HG03280 (cell line): ENCODE measurements around the gene PCMT1.
"Not testable (repeated sequence)": the region's sequence is repeated elsewhere in the genome, so short reads cannot be mapped to it uniquely, and the experiment has no call there.

ENCODE experiments used
- ATAC-seq: cut with Tn5 transposase; IDR thresholded peaks from one replicate; pipeline ENCODE4 v1.9.1; 2021; ENCODE audit warnings: mild to moderate bottlenecking, moderate library complexity; ENCODE audit not compliant: unreplicated experiment

PCMT1 gene

GRCh38 chr6:149749082-149749593 lies 403 bp upstream of the PCMT1 start:
- ATAC-seq, result not testable (repeated sequence)

GRCh38 chr6:149750136-149750609 lies 632 bp downstream of the PCMT1 start:
- ATAC-seq, result peak; percentile 29

- ATAC-seq, result no peak
Measured at GRCh38 chr6:149751239-149751638, 1.7 kb downstream of the PCMT1 start.

- not testable (repeated sequence) for ATAC-seq
Measured at GRCh38 chr6:149751920-149752319, 2.4 kb downstream of the PCMT1 start.

- ATAC-seq, result no peak
Measured at GRCh38 chr6:149752600-149753373, 3.2 kb downstream of the PCMT1 start.

- ATAC-seq, result not testable (repeated sequence)
Measured at GRCh38 chr6:149753374-149753637, 3.8 kb downstream of the PCMT1 start.

GRCh38 chr6:149754548-149754947 lies 5.0 kb downstream of the PCMT1 start:
- ATAC-seq, result no peak

GRCh38 chr6:149755300-149756260 lies 6.0 kb downstream of the PCMT1 start:
- ATAC-seq, result no peak

GRCh38 chr6:149756261-149756636 lies 6.7 kb downstream of the PCMT1 start:
- no peak for ATAC-seq

- ATAC-seq, result peak; percentile 98
Measured at GRCh38 chr6:149761438-149761837, 11.9 kb downstream of the PCMT1 start.

GRCh38 chr6:149763866-149764265 lies 14.3 kb downstream of the PCMT1 start:
- ATAC-seq, result no peak

GRCh38 chr6:149766156-149766769 lies 16.7 kb downstream of the PCMT1 start:
- no peak for ATAC-seq

GRCh38 chr6:149769676-149770075 lies 20.1 kb downstream of the PCMT1 start:
- ATAC-seq, result no peak

GRCh38 chr6:149771185-149771584 lies 21.6 kb downstream of the PCMT1 start:
- no peak for ATAC-seq

GRCh38 chr6:149771925-149772324 lies 22.4 kb downstream of the PCMT1 start:
- ATAC-seq, result no peak

GRCh38 chr6:149777624-149778023 lies 28.1 kb downstream of the PCMT1 start:
- no peak for ATAC-seq

GRCh38 chr6:149779644-149779963 lies 30.1 kb downstream of the PCMT1 start:
- no peak for ATAC-seq

GRCh38 chr6:149781715-149782114 lies 32.2 kb downstream of the PCMT1 start:
- no peak for ATAC-seq

- ATAC-seq, result no peak
Measured at GRCh38 chr6:149782337-149782736, 32.8 kb downstream of the PCMT1 start.

GRCh38 chr6:149783551-149783950 lies 34.0 kb downstream of the PCMT1 start:
- ATAC-seq, result no peak

GRCh38 chr6:149806127-149806526 lies 56.6 kb downstream of the PCMT1 start:
- no peak for ATAC-seq
